Rectal smooth muscle tissue (tissue), 1 donor: ENCODE results near the gene CA5A.

Experiments
- H3K27ac ChIP-seq: one replicate; pipeline ENCODE4 v1.7.0; 2013; ENCODE audit warnings: low read depth, low read length, inconsistent platforms
- H3K27me3 ChIP-seq: one replicate; pipeline ENCODE4 v1.7.0; 2013; ENCODE audit warnings: low read length; ENCODE audit not compliant: control insufficient read depth, insufficient read depth
- H3K36me3 ChIP-seq: one replicate; pipeline ENCODE4 v1.7.0; 2013; ENCODE audit warnings: low read length; ENCODE audit not compliant: control insufficient read depth, insufficient read depth
- H3K4me1 ChIP-seq: one replicate; pipeline ENCODE4 v1.7.0; 2013; ENCODE audit warnings: low read length; ENCODE audit not compliant: control insufficient read depth, insufficient read depth
- H3K4me3 ChIP-seq: one replicate; pipeline ENCODE4 v1.7.0; 2013; ENCODE audit warnings: low read length
- H3K9ac ChIP-seq: one replicate; pipeline ENCODE4 v1.7.0; 2013; ENCODE audit warnings: low read length

The CA5A gene

GRCh38 chr16:87974178-87974577, 37.8 kb upstream of the CA5A start:
- Histone ChIP-seq H3K4me3 (no peak overlapping the region), H3K27ac (no peak overlapping the region), H3K9ac (no peak overlapping the region), H3K4me1 (no peaks in the 10 kb centered on the region), H3K27me3 (no peaks in the 10 kb centered on the region), H3K36me3 (no peaks in the 10 kb centered on the region)

- H3K4me3 ChIP-seq, result no peak overlapping the region
- H3K4me1 ChIP-seq, result no peaks in the 10 kb centered on the region
- no peak overlapping the region for H3K27ac ChIP-seq
- H3K36me3 ChIP-seq, result no peaks in the 10 kb centered on the region
- H3K27me3 ChIP-seq, result no peaks in the 10 kb centered on the region
- no peak overlapping the region for H3K9ac ChIP-seq
Observed at GRCh38 chr16:87973717-87974116, 37.4 kb upstream of the CA5A start.

GRCh38 chr16:87971933-87972332, 35.6 kb upstream of the CA5A start:
- no peak overlapping the region for H3K27ac ChIP-seq

GRCh38 chr16:87970186-87970585, 33.9 kb upstream of the CA5A start:
- Histone ChIP-seq H3K4me3 (no peak overlapping the region), H3K9ac (no peak overlapping the region), H3K27ac (no peak overlapping the region), H3K4me1 (peaks cover 9% of the 10 kb centered on the region), H3K36me3 (no peaks in the 10 kb centered on the region), H3K27me3 (no peaks in the 10 kb centered on the region)

More at GRCh38 chr16:87971933-87972332, 35.6 kb upstream of the CA5A start:
- no peak overlapping the region for H3K9ac ChIP-seq
- H3K27me3 ChIP-seq, result no peaks in the 10 kb centered on the region
- peaks cover under 1% of the 10 kb centered on the region for H3K4me1 ChIP-seq
- H3K36me3 ChIP-seq, result no peaks in the 10 kb centered on the region
- no peak overlapping the region for H3K4me3 ChIP-seq

GRCh38 chr16:87968541-87968940, 32.2 kb upstream of the CA5A start:
- Histone ChIP-seq H3K4me1 (peaks cover 9% of the 10 kb centered on the region), H3K36me3 (no peaks in the 10 kb centered on the region), H3K4me3 (no peak overlapping the region), H3K27me3 (no peaks in the 10 kb centered on the region), H3K9ac (no peak overlapping the region), H3K27ac (no peak overlapping the region)

GRCh38 chr16:87966685-87967185, 30.4 kb upstream of the CA5A start:
- Histone ChIP-seq H3K9ac (peak overlapping the region; percentile 10), H3K36me3 (no peaks in the 10 kb centered on the region), H3K4me3 (peak overlapping the region; percentile 35), H3K27me3 (no peaks in the 10 kb centered on the region), H3K4me1 (peaks cover 9% of the 10 kb centered on the region), H3K27ac (peak overlapping the region; percentile 71)

- no peaks in the 10 kb centered on the region for H3K27me3 ChIP-seq
- no peak overlapping the region for H3K9ac ChIP-seq
- H3K4me1 ChIP-seq, result peaks cover 9% of the 10 kb centered on the region
- H3K4me3 ChIP-seq, result no peak overlapping the region
- H3K36me3 ChIP-seq, result no peaks in the 10 kb centered on the region
- peak overlapping the region; percentile 71 for H3K27ac ChIP-seq
Observed at GRCh38 chr16:87966064-87966645, 29.8 kb upstream of the CA5A start.

- Histone ChIP-seq H3K27me3 (no peaks in the 10 kb centered on the region), H3K27ac (no peak overlapping the region)
Observed at GRCh38 chr16:87965417-87965816, 29.1 kb upstream of the CA5A start.

GRCh38 chr16:87964049-87964659, 27.8 kb upstream of the CA5A start:
- H3K9ac ChIP-seq, result no peak overlapping the region
- H3K27ac ChIP-seq, result no peak overlapping the region
- peaks cover 9% of the 10 kb centered on the region for H3K4me1 ChIP-seq
- H3K36me3 ChIP-seq, result no peaks in the 10 kb centered on the region
- H3K4me3 ChIP-seq, result no peak overlapping the region
- no peaks in the 10 kb centered on the region for H3K27me3 ChIP-seq

More at GRCh38 chr16:87965417-87965816, 29.1 kb upstream of the CA5A start:
- H3K9ac ChIP-seq, result no peak overlapping the region
- H3K4me1 ChIP-seq, result peaks cover 9% of the 10 kb centered on the region
- H3K36me3 ChIP-seq, result no peaks in the 10 kb centered on the region
- H3K4me3 ChIP-seq, result no peak overlapping the region

GRCh38 chr16:87963400-87963799, 27.1 kb upstream of the CA5A start:
- Histone ChIP-seq H3K9ac (no peak overlapping the region), H3K36me3 (no peaks in the 10 kb centered on the region), H3K4me1 (peaks cover 9% of the 10 kb centered on the region), H3K4me3 (no peak overlapping the region), H3K27ac (no peak overlapping the region), H3K27me3 (no peaks in the 10 kb centered on the region)

GRCh38 chr16:87961623-87962022, 25.3 kb upstream of the CA5A start:
- Histone ChIP-seq H3K9ac (no peak overlapping the region), H3K4me3 (no peak overlapping the region), H3K27ac (no peak overlapping the region), H3K27me3 (no peaks in the 10 kb centered on the region), H3K36me3 (no peaks in the 10 kb centered on the region), H3K4me1 (peaks cover 6% of the 10 kb centered on the region)

- no peaks in the 10 kb centered on the region for H3K27me3 ChIP-seq
- H3K9ac ChIP-seq, result no peak overlapping the region
- H3K4me3 ChIP-seq, result no peak overlapping the region
- no peak overlapping the region for H3K27ac ChIP-seq
- peaks cover 2% of the 10 kb centered on the region for H3K4me1 ChIP-seq
- H3K36me3 ChIP-seq, result no peaks in the 10 kb centered on the region
Observed at GRCh38 chr16:87960852-87961251, 24.5 kb upstream of the CA5A start.

GRCh38 chr16:87960296-87960695, 24.0 kb upstream of the CA5A start:
- no peaks in the 10 kb centered on the region for H3K36me3 ChIP-seq
- peaks cover 3% of the 10 kb centered on the region for H3K4me1 ChIP-seq
- no peak overlapping the region for H3K9ac ChIP-seq
- H3K27ac ChIP-seq, result no peak overlapping the region
- H3K4me3 ChIP-seq, result no peak overlapping the region
- H3K27me3 ChIP-seq, result no peaks in the 10 kb centered on the region
